8988T (cell line): Measurements from ENCODE around the gene ATF1.
"Not testable (repeated sequence)": the region's sequence is repeated elsewhere in the genome, so short reads cannot be mapped to it uniquely, and the experiment has no call there.

Source experiments
- DNase-seq: peaks from one replicate; pipeline ENCODE4 v3.0.0; 2011

ATF1 gene

GRCh38 chr12:50753232-50753769 is 10.6 kb upstream of the ATF1 start:
- DNase-seq: no peak

- peak; percentile 47 for DNase-seq
Observed at GRCh38 chr12:50764286-50765094, 589 bp downstream of the ATF1 start.

DNA sequence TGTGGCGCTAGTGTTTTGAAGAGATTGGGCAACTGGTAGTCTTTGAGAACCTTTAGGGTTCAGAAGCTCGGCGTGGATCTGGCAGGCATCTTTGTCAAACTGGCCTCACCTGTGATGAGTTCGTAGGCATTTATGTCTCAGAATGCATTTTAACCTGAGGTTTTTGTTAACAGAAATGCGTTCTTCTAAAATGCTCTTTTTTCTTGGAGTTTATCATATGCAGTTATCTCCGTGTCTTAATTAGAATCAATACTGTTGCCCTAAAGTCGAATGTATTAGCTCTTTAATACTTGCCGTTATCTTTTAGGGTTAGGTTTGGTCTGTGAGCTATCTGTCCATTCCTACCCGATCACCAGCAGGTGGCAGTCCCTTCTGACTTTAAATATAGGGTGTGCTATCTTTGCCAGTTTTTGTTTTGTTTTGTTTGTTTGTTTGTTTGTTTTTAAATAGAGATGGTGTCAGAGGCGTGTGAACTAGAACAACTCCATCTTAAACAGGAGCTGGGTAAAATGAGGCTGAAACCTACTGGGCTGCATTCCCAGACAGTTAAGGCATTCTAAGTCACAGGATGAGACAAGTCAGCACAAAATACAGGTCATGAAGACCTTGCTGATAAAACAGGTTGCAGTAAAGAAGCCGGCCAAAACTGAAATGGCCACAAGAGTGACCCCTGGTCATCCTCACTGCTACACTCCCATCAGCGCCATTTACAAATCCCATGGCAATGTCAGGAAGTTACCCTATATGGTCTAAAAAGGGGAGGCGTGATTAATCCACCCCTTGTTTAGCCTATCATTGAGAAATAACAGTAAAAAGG is 1.4 kb downstream of the ATF1 start:
- peak; percentile 40 for DNase-seq

DNA sequence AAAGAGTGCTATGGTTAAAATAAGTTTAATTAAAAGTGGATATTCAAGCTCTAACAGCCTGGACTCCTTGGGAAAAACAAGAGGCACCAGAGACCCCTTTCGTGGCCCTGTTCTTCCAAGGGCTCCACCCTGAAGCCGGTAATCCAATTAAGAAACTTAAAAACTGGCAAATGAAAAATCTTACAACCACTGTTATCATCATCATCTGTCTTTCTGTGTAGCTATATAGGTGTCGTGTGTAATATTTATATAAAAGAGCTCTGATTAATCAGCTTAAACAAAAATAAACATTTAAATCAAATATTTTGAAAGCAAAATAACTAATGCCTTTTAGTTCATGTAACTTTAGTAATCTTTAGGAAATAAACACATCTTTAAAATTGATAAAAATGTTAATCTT is 4.5 kb downstream of the ATF1 start:
- DNase-seq: no peak

DNA sequence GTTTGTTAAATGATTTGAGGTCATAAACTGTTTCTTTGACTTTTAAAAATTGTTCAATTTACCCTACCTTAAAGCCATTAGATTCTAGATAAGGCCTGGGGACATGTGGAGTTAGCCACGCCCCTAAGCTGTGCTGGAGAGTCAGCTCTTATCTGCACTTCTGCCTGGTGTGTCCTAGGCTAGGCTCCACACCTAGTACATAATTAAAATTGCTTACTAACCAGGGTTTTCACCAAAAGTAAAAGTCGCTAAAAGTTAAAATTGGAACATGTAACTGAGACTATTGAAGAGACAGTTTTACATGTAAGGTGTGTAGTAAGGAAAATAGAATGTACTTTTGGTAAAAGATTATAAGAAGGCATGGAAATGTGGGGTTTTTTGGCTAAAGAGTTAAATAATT is 4.9 kb downstream of the ATF1 start:
- DNase-seq: not testable (repeated sequence)

GRCh38 chr12:50771409-50771808 is 7.5 kb downstream of the ATF1 start:
- DNase-seq: no peak

- no peak for DNase-seq
Observed at GRCh38 chr12:50772470-50772869, 8.6 kb downstream of the ATF1 start.

DNA sequence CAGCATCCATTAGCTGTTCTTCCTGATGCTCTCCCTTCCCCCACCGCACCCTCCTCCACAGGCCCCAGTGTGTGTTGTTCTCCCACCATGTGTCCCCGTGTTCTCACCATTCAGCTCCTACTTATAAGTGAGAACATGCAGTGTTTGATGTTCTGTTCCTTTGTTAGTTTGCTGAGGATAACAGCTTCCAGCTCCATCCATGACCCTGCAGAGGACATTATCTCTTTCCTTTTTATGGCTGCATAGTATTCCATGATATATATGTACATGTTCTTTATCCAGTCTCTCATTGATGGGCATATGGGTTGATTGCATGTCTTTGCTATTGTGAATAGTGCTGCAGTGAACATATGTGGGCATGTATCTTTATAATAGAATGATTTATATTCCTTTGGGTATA is 9.0 kb downstream of the ATF1 start:
- no peak for DNase-seq

- DNase-seq: no peak
Observed at GRCh38 chr12:50775251-50775650, 11.3 kb downstream of the ATF1 start.

DNA sequence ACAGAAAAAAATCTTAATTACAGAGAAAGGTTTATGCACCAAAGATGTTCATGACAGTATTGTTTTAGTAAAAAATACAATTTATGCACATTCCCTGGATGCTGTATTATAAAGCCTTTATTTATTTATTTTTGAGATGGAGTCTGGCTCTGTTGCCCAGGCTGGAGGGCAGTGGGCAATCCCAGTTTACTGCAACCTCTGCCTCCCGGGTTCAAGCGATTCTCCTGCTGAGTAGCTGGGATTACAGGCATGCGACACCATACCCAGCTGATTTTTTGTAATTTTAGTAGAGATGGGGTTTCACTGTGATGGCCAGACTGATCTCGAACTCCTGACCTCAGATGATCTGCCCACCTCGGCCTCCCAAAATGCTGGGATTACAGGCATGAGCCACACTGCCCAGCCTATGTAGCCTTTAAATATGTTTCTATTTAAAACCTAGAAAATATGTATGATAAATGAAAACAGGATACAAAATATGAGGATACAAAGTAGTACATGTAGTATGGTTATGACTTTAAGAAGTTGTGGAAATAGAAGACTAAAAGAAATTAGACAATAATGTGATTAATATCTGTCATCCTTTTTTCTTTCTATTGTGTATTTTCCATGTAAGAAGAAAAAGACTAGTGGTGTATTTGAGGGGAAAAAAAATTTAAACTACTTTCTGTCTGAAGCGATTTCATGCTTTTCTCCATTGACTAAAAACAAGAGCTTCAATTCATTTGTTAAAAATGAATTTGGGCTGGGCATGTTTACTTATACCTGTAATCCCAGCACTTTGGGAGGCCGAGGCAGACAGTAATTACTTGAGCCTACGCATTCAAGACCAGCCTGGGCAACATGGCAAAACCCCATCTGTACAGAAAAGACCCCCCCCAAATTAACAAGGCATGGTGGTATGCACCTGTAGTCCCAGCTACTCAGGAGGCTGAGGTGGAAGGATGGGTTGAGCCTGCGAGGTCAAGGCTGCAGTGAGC is 13.1 kb downstream of the ATF1 start:
- DNase-seq: no peak

- DNase-seq: no peak
Observed at GRCh38 chr12:50778663-50779590, 15.0 kb downstream of the ATF1 start.

DNA sequence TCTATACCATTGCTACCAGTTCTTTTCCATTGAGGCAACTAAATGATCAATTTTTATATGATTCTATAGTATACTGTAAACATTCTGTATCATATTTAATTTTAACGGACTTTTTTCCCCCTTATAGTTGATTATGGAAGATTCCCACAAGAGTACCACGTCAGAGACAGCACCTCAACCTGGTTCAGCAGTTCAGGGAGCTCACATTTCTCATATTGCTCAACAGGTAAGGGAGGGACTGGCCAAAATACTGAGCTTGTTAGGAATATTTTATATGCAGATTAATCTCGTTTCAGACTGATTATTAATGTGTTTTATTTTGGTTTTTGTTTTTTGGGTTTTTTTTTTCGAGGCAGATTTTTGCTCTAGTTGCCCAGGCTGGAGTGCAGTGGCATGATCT is 16.1 kb downstream of the ATF1 start:
- no peak for DNase-seq

GRCh38 chr12:50784501-50784900 is 20.6 kb downstream of the ATF1 start:
- DNase-seq: no peak

DNA sequence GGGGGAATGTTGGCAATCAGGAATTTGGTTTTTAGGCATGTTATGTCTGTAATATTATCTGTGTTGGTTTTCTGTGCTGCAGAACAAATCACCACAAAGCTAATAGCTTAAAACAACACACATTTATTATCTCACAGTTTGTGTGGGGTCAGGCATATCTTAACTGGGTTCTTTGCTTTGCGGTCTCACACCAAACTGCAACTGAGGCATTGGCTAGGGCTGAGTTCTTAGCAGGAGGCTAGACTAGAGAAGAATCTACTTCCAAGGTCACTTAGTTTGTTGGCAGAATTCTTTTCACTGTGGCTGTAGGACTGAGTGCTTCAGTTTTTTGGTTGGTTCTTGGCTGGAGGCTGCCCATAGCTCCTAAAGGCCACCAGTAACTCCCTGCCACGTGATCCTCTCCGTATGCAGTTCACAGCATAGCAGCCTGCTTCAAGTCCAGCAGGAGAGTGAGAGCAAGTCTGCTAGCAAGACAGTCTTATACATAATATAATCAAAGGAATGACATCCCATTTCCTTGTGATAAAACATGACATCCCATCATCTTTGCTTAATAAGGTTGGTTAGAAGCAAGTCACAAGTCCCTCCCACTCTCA is 21.6 kb downstream of the ATF1 start:
- DNase-seq: no peak

DNA sequence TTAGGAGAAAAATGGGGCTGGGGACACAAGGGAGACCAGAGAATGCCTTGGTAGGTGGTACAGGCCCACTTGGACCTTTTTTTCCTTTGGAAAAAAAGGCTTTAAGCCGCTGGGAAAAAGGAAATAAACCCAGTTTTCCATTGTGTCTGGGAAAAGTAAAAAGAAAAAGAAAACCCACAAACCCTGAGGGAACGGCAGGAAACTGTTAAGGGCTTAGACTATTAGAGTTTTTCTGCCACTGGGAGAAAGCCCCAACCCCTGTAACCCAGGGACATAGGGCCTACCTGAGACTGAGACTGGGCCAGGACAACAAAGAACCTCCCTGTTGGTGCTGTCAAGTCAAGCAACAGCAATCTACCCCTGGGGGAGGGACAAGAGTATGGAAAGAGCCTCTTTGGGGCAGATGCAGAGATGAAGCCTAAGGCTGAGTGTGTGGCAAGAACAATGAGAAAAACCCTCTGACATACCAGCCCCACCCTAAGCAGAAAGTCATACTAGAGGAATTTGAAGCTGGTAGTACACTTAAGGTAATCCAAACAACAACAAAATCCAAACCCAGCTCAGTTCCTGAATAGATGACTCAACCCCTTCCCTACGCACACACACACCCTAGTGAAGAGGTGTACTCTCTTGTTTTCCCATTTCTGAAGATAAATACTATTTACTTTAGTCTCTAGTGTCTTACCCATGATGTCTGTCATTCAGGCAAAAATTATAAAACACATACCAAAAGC is 22.8 kb downstream of the ATF1 start:
- peak; percentile 26 for DNase-seq

DNA sequence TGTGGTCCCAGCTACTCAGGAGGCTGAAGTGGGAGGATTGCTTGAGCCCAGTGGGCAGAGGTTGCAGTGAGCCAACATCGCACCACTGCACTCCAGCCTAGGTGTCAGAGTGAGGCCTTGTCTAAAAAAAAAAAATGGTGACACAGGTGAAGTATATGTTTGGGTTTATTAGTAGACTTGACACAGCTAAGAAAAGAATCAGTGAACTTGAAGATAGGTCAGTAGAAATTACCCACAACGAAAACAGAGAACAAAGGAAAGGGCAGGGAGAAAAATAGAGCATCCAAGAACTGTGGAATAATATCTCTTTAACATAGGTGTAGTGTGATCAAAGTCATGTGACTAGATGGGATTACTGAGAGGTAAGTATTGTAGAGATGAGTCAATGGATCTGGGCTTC is 23.7 kb downstream of the ATF1 start:
- DNase-seq: no peak

- DNase-seq: no peak
Observed at GRCh38 chr12:50788561-50788960, 24.7 kb downstream of the ATF1 start.

DNA sequence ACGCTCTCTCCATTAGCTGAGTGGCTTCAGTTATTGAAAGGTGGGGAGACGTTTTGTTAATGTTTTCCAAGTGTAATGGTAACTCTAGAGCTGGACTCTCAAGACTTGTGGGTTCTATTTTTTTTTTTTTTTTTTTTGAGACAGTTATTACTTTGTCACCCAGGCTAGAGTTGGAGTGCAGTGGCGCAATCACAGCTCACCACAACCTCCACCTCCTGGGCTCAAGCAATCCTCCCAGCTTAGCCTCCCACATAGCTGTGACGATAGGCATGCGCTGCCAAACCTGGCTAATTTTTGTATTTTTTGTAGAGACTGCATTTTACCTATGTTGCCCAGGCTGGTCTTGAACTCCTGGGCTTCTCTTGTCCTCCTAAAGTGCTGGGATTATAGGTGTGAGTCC is 26.2 kb downstream of the ATF1 start:
- DNase-seq: no peak

DNA sequence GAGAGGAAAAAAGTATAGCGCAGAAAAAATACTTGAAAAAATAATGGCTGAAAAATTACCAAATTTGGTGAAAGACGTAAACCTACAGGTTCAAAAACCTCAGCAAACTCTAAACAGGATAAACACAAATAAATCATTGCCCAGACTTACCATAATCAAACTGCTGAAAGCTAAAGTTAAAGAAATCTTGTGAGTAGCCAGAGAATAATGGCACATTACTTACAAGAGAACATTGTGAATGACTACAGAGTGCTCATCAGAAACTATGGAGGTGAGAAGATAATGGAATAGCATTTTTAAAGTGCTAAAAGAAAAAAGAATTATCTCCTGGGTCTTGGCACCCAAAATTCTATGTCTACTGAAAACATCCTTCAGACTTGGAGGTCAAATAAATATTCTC is 36.0 kb downstream of the ATF1 start:
- no peak for DNase-seq

- DNase-seq: no peak
Observed at GRCh38 chr12:50803230-50803875, 39.5 kb downstream of the ATF1 start.
